Measurements from ENCODE around the gene SAMD10.
"Not testable (repeated sequence)": the region's sequence is repeated elsewhere in the genome, so short reads cannot be mapped to it uniquely, and the experiment has no call there.

SAMD10 gene

DNA sequence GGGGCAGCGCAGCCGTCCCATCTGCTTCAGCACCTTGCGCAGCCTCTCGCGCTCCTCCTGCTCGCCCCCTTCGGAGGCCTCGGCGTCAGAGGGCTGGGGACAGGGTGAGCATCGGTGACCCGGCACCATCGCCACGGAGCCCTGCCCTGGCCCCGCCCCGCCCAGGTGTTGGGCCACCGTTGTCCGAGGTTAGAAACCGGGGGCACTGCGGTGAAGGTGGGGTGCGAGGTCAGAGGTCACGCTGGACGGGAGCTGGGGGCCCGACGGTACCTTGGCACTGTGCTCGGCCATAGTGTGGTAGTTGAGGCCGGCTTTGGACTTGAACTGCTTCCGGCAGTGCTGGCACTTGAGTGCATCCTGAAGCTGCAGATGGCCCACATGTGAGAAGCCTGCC lies 16.1 kb downstream of the SAMD10 start:
- H3K79me1 ChIP-seq (ENCODE audit: low read length) = no peaks in the 10 kb centered on the region
- no peak overlapping the region for H2AK5ac ChIP-seq (ENCODE audit: low read length)
- H2BK5ac ChIP-seq (ENCODE audit: low read length) = no peak overlapping the region
- H4K8ac ChIP-seq (ENCODE audit: low read depth, low read length) = no peak overlapping the region
- WGBS (ENCODE audit: extremely low coverage, insufficient coverage, low lambda C conversion rate) = no CpG with 5 or more reads among the region's 27 CpGs
- no peak overlapping the region for H3K4me2 ChIP-seq (ENCODE audit: low read length)
- H3K79me2 ChIP-seq (ENCODE audit: control insufficient read depth, insufficient read depth, low read length) = no peaks in the 10 kb centered on the region
- H3K9ac ChIP-seq (ENCODE audit: low read length) = no peak overlapping the region
- peaks cover 11% of the 10 kb centered on the region for H3K36me3 ChIP-seq (ENCODE audit: control insufficient read depth, insufficient read depth, low read length)
- H3K4ac ChIP-seq (ENCODE audit: low read depth, low read length) = no peak overlapping the region
- no peaks in the 10 kb centered on the region for H3K4me1 ChIP-seq (ENCODE audit: control insufficient read depth, low read depth, low read length)
- no peak overlapping the region for H3K18ac ChIP-seq (ENCODE audit: low read length)
- H4K5ac ChIP-seq (ENCODE audit: low read length) = no peak overlapping the region
- no peak overlapping the region for H3K23ac ChIP-seq (ENCODE audit: low read length)
- no peaks in the 10 kb centered on the region for H3K27me3 ChIP-seq (ENCODE audit: insufficient read depth, low read length, poor library complexity)
- H3K4me3 ChIP-seq (ENCODE audit: low read length) = no peak overlapping the region
- no peak overlapping the region for H3K56ac ChIP-seq (ENCODE audit: low read length)
- no peak overlapping the region for H2BK15ac ChIP-seq (replicated peaks; ENCODE audit: low read depth)
- H2BK120ac ChIP-seq (ENCODE audit: low read depth, low read length) = no peak overlapping the region
- no peak for DNase-seq
- H3K27ac ChIP-seq (ENCODE audit: low read depth, low read length) = no peak overlapping the region

DNA sequence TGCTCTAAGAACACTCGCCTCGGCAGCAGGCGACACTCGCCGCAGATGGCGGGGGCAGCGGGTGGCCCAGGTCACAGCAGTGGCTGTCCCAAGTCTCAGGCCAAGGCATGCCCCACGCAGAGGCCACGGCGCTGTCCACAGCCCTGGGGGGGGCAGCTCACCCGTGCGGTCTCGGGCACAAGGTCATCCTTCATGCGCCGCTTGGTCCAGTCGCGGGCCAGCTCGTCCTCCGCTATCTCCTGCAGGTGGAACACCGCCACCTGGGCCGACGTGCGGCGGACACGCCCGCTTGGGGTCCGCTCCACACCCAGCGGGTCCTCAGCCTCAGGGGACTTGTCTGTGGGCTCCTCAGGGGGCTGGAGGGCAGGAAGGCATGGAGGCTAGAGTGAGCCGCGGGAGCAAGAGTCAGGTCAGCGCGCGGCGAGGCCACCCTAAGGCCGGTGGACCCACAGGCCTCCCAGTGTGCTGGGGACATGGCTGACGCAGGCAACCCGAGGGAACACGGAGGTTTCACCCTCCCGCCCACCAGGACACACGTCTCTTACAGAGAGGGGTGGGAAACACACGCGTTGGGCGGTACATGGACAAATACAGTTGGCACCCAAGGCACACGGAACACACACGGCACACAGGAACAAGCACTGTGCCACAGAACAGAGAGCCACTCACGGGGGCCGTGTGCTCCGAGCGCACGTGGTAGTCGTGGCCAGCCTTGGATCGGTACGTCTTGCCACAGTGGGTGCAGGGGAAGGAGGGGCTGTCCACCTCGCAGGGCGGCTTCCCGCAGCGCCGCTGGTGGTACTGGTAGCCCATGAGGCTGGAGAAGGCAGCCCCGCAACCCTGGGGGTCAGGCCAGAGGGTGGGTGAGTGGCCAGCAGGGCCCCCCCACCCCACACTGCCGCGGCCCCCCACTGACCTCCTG lies 16.8 kb downstream of the SAMD10 start:
- Histone ChIP-seq H3K4me2 (ENCODE audit: low read length) (no peak overlapping the region), H3K79me1 (ENCODE audit: low read length) (no peaks in the 10 kb centered on the region), H2BK120ac (ENCODE audit: low read depth, low read length) (no peak overlapping the region), H3K9ac (ENCODE audit: low read length) (no peak overlapping the region), H3K79me2 (ENCODE audit: control insufficient read depth, insufficient read depth, low read length) (no peaks in the 10 kb centered on the region), H3K56ac (ENCODE audit: low read length) (no peak overlapping the region), H3K27ac (ENCODE audit: low read depth, low read length) (no peak overlapping the region), H3K27me3 (ENCODE audit: insufficient read depth, low read length, poor library complexity) (no peaks in the 10 kb centered on the region), H3K18ac (ENCODE audit: low read length) (no peak overlapping the region), H2BK5ac (ENCODE audit: low read length) (no peak overlapping the region), H4K5ac (ENCODE audit: low read length) (no peak overlapping the region), H3K23ac (ENCODE audit: low read length) (no peak overlapping the region), H2AK5ac (ENCODE audit: low read length) (no peak overlapping the region), H2BK15ac (replicated peaks; ENCODE audit: low read depth) (no peak overlapping the region), H3K4ac (ENCODE audit: low read depth, low read length) (no peak overlapping the region), H3K4me1 (ENCODE audit: control insufficient read depth, low read depth, low read length) (no peaks in the 10 kb centered on the region), H4K8ac (ENCODE audit: low read depth, low read length) (no peak overlapping the region), H3K4me3 (ENCODE audit: low read length) (no peak overlapping the region), H3K36me3 (ENCODE audit: control insufficient read depth, insufficient read depth, low read length) (peaks cover 9% of the 10 kb centered on the region)
- DNase-seq = no peak
- WGBS (ENCODE audit: extremely low coverage, insufficient coverage, low lambda C conversion rate) = no CpG with 5 or more reads among the region's 61 CpGs

DNA sequence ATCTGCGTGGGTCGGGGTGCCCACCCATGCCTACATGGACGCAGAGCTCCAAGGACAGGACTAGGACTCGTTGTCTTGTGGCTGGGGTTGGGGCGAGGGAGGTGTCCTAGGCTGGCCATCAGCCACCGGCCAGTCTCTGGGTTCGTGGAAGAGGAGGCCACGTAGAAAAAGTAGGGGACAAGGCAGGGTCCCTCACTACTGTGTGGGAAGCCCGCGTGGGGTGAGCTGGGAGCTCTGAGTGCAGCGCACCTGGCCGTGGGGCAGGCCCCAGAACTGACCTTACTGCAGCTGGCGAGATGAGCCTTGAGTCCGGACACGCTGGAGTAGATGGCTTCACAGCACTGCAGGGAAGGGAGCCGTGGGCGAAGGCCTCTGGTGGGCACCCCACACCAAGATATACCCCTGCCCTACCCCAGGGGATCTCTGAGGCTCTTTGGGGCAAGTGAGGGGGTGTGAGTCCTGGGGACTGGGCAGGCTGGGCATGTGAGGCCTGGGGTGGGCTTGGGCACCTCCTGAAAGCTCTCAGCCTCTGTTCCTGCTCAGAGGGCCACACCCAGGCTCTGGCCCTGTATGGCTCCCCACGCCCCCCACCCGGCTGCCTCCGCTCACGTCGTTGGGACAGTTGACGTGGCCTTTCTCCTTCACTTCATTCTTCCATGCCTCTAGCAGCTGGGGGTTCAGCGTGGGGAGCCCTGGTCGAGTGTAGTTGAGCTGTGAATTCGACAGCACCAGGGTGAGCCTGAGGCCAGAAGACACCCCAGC lies 17.6 kb downstream of the SAMD10 start:
- Histone ChIP-seq H3K4me3 (ENCODE audit: low read length) (no peak overlapping the region), H3K36me3 (ENCODE audit: control insufficient read depth, insufficient read depth, low read length) (peaks cover 9% of the 10 kb centered on the region), H3K56ac (ENCODE audit: low read length) (no peak overlapping the region), H3K79me2 (ENCODE audit: control insufficient read depth, insufficient read depth, low read length) (no peaks in the 10 kb centered on the region), H3K4ac (ENCODE audit: low read depth, low read length) (no peak overlapping the region), H3K4me1 (ENCODE audit: control insufficient read depth, low read depth, low read length) (no peaks in the 10 kb centered on the region), H3K23ac (ENCODE audit: low read length) (no peak overlapping the region), H3K4me2 (ENCODE audit: low read length) (no peak overlapping the region), H3K79me1 (ENCODE audit: low read length) (no peaks in the 10 kb centered on the region), H4K8ac (ENCODE audit: low read depth, low read length) (no peak overlapping the region), H2BK120ac (ENCODE audit: low read depth, low read length) (no peak overlapping the region), H3K9ac (ENCODE audit: low read length) (no peak overlapping the region), H3K27ac (ENCODE audit: low read depth, low read length) (no peak overlapping the region), H4K5ac (ENCODE audit: low read length) (no peak overlapping the region), H2AK5ac (ENCODE audit: low read length) (no peak overlapping the region), H2BK5ac (ENCODE audit: low read length) (no peak overlapping the region), H2BK15ac (replicated peaks; ENCODE audit: low read depth) (no peak overlapping the region), H3K18ac (ENCODE audit: low read length) (no peak overlapping the region), H3K27me3 (ENCODE audit: insufficient read depth, low read length, poor library complexity) (no peaks in the 10 kb centered on the region)
- DNase-seq = no peak
- WGBS (ENCODE audit: extremely low coverage, insufficient coverage, low lambda C conversion rate) = no CpG with 5 or more reads among the region's 26 CpGs

DNA sequence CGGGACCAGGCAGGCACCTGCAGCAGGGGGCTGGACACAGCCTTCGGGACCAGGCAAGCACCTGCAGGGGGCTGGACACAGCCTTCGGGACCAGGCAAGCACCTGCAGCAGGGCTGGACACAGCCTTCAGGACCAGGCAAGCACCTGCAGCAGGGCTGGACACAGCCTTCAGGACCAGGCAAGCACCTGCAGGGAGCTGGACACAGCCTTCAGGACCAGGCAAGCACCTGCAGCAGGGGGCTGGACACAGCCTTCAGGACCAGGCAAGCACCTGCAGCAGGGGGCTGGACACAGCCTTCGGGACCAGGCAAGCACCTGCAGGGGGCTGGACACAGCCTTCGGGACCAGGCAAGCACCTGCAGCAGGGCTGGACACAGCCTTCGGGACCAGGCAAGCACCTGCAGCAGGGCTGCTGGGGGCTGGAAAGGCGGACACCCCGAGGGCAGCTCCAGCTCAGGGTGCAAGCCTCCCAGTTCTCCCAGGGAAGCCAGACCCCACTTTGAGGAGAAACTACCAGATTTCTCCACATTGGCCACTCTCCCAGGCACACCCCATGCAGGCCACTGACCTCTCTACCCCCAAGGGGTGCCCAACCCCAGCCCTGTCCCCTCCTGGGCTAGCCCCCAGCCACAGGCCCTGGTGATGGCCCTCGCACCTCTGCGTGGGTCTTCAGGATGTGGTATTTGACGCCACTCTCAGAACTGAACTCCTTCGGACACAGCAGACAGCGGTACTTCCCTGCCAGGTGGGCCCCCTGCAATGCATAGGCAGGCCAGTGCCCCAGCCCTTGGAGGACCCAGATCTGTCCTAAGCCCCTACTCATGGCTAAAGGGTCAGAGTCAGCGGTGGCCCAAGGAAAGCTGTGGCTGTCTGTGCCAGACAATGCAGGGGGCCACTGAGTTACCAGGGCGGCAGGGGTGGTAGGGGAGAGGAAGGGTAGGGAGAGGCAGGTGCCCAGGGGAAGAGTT lies 18.5 kb downstream of the SAMD10 start:
- not testable (repeated sequence) for H3K23ac ChIP-seq (ENCODE audit: low read length); H3K4me3 ChIP-seq (ENCODE audit: low read length); H2BK5ac ChIP-seq (ENCODE audit: low read length); H3K4me2 ChIP-seq (ENCODE audit: low read length); H3K36me3 ChIP-seq (ENCODE audit: control insufficient read depth, insufficient read depth, low read length); H3K4ac ChIP-seq (ENCODE audit: low read depth, low read length); H2AK5ac ChIP-seq (ENCODE audit: low read length); H3K79me1 ChIP-seq (ENCODE audit: low read length); H3K56ac ChIP-seq (ENCODE audit: low read length); H4K5ac ChIP-seq (ENCODE audit: low read length); H4K8ac ChIP-seq (ENCODE audit: low read depth, low read length); DNase-seq; H2BK15ac ChIP-seq (replicated peaks; ENCODE audit: low read depth); H3K18ac ChIP-seq (ENCODE audit: low read length); H2BK120ac ChIP-seq (ENCODE audit: low read depth, low read length); H3K79me2 ChIP-seq (ENCODE audit: control insufficient read depth, insufficient read depth, low read length); H3K27me3 ChIP-seq (ENCODE audit: insufficient read depth, low read length, poor library complexity); H3K9ac ChIP-seq (ENCODE audit: low read length); H3K27ac ChIP-seq (ENCODE audit: low read depth, low read length); H3K4me1 ChIP-seq (ENCODE audit: control insufficient read depth, low read depth, low read length)
- no CpG with 5 or more reads among the region's 15 CpGs for WGBS (ENCODE audit: extremely low coverage, insufficient coverage, low lambda C conversion rate)

DNA sequence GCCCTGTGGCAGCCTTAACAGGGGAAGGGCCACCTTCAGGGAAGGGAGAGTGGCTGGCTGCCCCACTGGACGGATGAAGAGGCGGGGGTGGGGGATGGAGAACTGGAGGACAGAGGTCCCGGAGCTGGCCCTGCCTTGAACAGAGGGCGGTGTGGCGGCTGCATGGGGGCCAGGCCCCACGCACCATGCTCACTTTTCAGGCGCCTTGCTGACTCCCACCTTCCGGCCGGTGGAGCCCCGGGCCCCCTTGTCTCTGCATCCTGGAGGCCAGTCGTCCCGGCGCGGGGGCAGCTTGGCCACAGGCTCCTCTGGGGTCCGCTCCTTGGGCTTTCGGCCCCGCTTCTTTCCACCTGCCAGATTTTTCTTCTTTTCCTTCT lies 19.8 kb downstream of the SAMD10 start:
- Histone ChIP-seq H3K4me3 (ENCODE audit: low read length) (no peak overlapping the region), H3K18ac (ENCODE audit: low read length) (no peak overlapping the region), H2AK5ac (ENCODE audit: low read length) (no peak overlapping the region), H3K36me3 (ENCODE audit: control insufficient read depth, insufficient read depth, low read length) (peaks cover 5% of the 10 kb centered on the region), H3K4me2 (ENCODE audit: low read length) (no peak overlapping the region), H3K4ac (ENCODE audit: low read depth, low read length) (no peak overlapping the region), H3K23ac (ENCODE audit: low read length) (no peak overlapping the region), H3K27me3 (ENCODE audit: insufficient read depth, low read length, poor library complexity) (no peaks in the 10 kb centered on the region), H2BK120ac (ENCODE audit: low read depth, low read length) (no peak overlapping the region), H3K9ac (ENCODE audit: low read length) (no peak overlapping the region), H3K79me2 (ENCODE audit: control insufficient read depth, insufficient read depth, low read length) (peaks cover 12% of the 10 kb centered on the region), H3K4me1 (ENCODE audit: control insufficient read depth, low read depth, low read length) (no peaks in the 10 kb centered on the region), H3K27ac (ENCODE audit: low read depth, low read length) (no peak overlapping the region), H3K56ac (ENCODE audit: low read length) (no peak overlapping the region), H4K5ac (ENCODE audit: low read length) (no peak overlapping the region), H2BK15ac (replicated peaks; ENCODE audit: low read depth) (no peak overlapping the region), H4K8ac (ENCODE audit: low read depth, low read length) (no peak overlapping the region), H3K79me1 (ENCODE audit: low read length) (peaks cover 2% of the 10 kb centered on the region), H2BK5ac (ENCODE audit: low read length) (no peak overlapping the region)
- WGBS (ENCODE audit: extremely low coverage, insufficient coverage, low lambda C conversion rate) = no CpG with 5 or more reads among the region's 17 CpGs
- DNase-seq = no peak

Data from mesendoderm (in vitro differentiated cells).